Stomach smooth muscle (tissue), 2 donors: ENCODE measurements around the gene CARTPT.

Experiments
- H3K27ac ChIP-seq: one replicate; pipeline ENCODE4 v1.7.0; 2013; ENCODE audit warnings: mild to moderate bottlenecking, low read length, inconsistent platforms
- H3K27me3 ChIP-seq, 2 donors: one replicate each; pipeline ENCODE4 v1.7.0; 2013; ENCODE audit warnings: low read length in 2 of 2; ENCODE audit not compliant: insufficient read depth in 2 of 2, control insufficient read depth in 1 of 2
- H3K36me3 ChIP-seq, 2 donors: one replicate each; pipeline ENCODE4 v1.7.0; 2013; ENCODE audit warnings: low read length in 2 of 2; ENCODE audit not compliant: control insufficient read depth in 2 of 2, insufficient read depth in 2 of 2
- H3K4me1 ChIP-seq: one replicate; pipeline ENCODE4 v1.7.0; 2013; ENCODE audit warnings: low read length; ENCODE audit not compliant: control insufficient read depth, insufficient read depth
- H3K4me3 ChIP-seq, 2 donors: one replicate each; pipeline ENCODE4 v1.7.0; 2013; ENCODE audit warnings: low read length in 2 of 2
- H3K9ac ChIP-seq, 2 donors: one replicate each; pipeline ENCODE4 v1.7.0; 2013; ENCODE audit warnings: low read length in 2 of 2, mild to moderate bottlenecking in 1 of 2
- H3K9me3 ChIP-seq, 2 donors: one replicate each; pipeline ENCODE4 v1.7.0; 2013; ENCODE audit warnings: low read length in 2 of 2; ENCODE audit not compliant: control insufficient read depth in 2 of 2
- donor health status: healthy.
- donor health status: Pancreatic carcinoma.

CARTPT gene

DNA sequence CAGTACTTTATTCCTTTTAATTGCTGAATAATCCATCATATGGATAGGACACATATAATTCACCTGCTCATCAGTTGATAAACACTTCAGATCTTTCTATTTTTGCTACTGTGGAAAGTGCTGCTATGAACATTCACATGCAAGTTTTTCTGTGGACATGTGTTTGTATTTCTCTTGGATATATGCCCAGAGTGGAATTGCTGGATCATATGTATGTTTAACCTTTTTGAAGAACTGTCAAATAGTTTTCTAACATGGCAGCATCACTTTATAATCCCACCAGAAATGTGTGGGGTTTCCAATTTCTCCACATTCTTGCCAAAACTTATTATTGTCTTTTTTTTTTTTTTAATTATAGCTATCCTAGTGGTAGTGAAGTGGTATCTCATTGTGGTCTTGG is 15.1 kb downstream of the CARTPT start:
- Histone ChIP-seq H3K9ac (no peak overlapping the region), H3K9me3 (no peaks in the 10 kb centered on the region)

DNA sequence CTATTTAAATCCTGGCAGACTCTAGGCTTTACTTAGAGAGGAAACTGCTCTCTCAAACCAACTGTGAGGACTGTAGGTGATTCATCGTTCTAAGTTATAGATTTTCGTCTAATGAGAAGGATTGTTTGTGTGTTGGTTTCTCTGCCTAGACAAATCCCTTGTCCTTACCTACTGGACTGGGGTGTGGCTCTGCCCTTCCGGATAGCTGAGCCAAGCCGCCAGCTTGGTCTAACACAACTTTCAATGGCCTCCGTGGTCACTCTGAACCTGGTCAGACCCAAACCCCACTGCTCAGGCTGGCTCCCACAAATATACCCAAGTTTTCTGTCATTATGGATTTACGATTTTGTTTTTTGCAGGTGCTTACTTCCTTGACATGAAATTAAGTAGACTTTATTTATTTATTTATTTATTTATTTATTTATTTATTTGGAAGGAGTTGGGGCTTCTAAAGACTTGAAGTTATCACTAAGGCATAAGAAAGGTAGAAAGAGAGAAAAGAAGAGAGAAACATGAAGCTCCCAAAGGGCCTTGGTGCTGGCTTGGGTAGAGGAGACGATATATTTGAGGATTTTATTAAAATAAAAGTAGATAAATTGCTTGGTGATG is 19.0 kb downstream of the CARTPT start:
- H3K9me3 ChIP-seq: no peaks in the 10 kb centered on the region
- no peak overlapping the region for H3K9ac ChIP-seq
- no peak overlapping the region for H3K27ac ChIP-seq
- H3K4me3 ChIP-seq: no peak overlapping the region
- no peaks in the 10 kb centered on the region for H3K27me3 ChIP-seq
- no peaks in the 10 kb centered on the region for H3K36me3 ChIP-seq
- no peaks in the 10 kb centered on the region for H3K4me1 ChIP-seq

More for the DNA sequence above, 15.1 kb downstream of the CARTPT start:
- no peaks in the 10 kb centered on the region for H3K27me3 ChIP-seq
- no peaks in the 10 kb centered on the region for H3K4me1 ChIP-seq
- H3K36me3 ChIP-seq: no peaks in the 10 kb centered on the region
- H3K4me3 ChIP-seq: no peak overlapping the region
- no peak overlapping the region for H3K27ac ChIP-seq

DNA sequence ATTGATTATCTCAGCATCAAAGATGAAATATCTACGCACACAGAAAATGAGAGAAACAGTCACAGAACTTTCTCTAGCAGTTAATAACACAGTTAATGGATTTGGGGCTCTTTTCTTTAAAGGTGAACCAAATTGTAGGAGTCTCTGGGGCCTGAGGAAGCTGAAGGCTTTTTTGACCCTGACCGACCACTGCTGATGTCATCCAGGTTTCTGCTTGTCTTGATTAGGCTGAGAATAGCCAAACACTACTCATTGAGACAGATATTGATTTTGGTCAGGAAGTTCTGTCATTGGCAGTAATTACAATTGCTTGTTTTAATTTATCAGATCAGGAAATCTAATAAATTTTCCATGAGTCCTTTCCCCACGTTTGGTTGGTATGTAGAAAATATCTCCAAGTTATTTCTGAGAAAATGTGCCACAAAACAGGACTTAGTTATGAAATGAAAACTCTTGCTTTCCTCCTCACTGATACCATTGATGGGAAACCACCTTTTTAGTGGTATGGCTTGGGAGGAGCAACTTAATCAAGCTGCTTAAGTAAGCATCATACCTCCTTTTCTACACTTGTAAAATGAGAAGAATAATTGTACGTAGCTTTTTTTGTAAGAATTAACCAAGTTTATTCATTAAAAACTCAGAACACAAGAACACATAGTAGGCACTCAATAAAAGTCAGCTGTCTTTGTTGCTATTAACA is 19.7 kb downstream of the CARTPT start:
- Histone ChIP-seq H3K36me3 (no peaks in the 10 kb centered on the region), H3K4me3 (no peak overlapping the region), H3K9ac (no peak overlapping the region), H3K4me1 (no peaks in the 10 kb centered on the region), H3K9me3 (no peaks in the 10 kb centered on the region), H3K27ac (no peak overlapping the region), H3K27me3 (no peaks in the 10 kb centered on the region)

DNA sequence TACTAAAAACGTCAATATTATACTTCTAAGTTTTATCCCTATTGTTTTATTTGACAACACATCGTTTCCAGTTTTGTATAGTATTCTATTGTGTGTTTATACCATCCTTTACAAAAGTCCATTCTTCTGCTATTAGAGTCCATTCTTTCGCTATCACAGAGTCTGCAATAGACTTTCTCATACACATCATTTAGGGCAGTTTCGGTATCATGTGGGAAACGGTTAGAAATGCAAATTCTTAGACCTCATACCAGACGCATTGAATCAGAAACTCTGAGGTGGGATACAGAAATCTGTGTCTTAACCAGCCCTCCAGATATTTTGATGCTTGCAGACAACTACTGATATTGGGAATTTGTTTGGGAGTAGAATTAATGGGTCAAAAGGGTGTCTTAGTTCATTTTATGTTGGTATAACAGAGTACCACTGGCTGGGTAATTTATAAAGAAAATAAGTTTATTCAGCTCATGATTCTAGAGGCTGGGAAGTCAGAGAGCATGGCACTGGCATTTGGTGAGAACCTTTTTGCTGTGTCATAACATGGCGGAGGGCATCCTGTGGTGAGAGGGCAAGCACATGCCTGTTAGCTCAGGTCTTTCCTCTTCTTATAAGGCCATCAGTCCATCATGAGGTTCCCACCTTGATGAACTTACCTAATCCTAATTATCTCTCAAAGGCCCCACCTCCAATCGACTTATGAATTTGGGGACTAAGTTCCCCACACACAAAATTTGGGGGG is 21.1 kb downstream of the CARTPT start:
- H3K9me3 ChIP-seq: no peaks in the 10 kb centered on the region
- H3K27ac ChIP-seq: no peak overlapping the region
- H3K4me1 ChIP-seq: peaks cover 4% of the 10 kb centered on the region
- H3K36me3 ChIP-seq: no peaks in the 10 kb centered on the region
- no peaks in the 10 kb centered on the region for H3K27me3 ChIP-seq
- no peak overlapping the region for H3K4me3 ChIP-seq
- no peak overlapping the region for H3K9ac ChIP-seq

DNA sequence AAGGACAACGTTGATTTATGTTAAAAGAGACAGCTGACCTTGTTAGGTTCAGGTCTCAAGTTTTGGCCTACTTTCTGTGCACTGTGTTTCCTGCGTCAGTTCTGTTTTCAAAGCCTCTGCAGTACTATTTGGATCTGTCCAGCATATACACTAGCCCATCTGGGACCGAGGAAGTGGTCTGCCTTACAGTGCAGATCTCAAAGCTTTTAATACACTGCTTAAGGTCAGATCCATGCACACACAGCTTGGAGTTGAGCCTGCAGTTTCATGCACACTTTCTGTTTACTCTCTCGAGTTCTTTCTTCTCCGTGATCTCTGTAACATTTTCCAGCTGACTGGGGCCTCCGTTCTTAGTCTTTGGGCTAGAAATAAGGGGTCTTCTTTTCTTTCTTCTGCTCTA is 24.1 kb downstream of the CARTPT start:
- no peaks in the 10 kb centered on the region for H3K27me3 ChIP-seq
- peaks cover 4% of the 10 kb centered on the region for H3K4me1 ChIP-seq
- peak overlapping the region; percentile 69 for H3K27ac ChIP-seq
- H3K9ac ChIP-seq: peak overlapping the region in 1 of 2 donors; percentile 8
- no peaks in the 10 kb centered on the region for H3K9me3 ChIP-seq
- no peak overlapping the region for H3K4me3 ChIP-seq
- H3K36me3 ChIP-seq: no peaks in the 10 kb centered on the region

DNA sequence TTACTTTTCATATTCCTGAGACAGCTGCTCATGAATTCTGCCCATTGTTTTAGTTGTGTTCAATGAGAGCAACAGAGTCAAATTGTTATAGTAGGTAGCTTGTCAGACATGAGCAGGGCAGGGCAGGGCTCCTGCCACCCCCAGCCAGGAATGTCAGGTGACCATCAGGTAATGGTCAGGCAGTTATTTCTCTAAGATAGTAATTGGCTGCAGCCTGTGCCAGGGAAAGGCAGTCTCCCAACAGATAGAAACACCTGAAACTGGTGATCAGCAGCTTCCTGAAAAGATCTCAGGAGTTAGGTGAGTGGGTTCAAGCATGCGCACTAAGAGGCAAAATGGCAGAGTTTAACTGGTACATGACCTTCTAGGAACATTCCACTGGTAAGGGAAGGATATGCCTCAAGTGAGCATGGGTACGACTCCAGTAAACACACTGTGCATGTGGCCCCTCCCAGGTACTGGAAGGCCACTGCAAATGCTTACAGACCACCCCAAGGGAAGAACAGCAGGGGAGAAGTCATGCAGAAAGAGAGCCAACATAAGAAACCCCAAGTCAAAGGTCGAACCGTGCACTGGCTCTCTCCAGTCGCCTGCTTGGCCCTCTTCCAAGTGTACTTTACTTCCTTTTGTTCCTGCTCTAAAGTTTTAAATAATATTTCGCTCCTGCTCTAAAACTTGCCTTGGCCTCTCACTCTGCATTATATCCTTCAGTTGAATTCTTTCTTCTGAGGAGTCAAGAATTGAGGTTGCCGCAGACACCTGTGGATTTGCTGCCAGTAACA is 25.1 kb downstream of the CARTPT start:
- H3K4me1 ChIP-seq: peaks cover 5% of the 10 kb centered on the region
- no peaks in the 10 kb centered on the region for H3K27me3 ChIP-seq
- no peak overlapping the region for H3K9ac ChIP-seq
- H3K4me3 ChIP-seq: peak overlapping the region in 1 of 2 donors; percentile 1
- peak overlapping the region; percentile 69 for H3K27ac ChIP-seq
- no peaks in the 10 kb centered on the region for H3K9me3 ChIP-seq
- H3K36me3 ChIP-seq: no peaks in the 10 kb centered on the region

DNA sequence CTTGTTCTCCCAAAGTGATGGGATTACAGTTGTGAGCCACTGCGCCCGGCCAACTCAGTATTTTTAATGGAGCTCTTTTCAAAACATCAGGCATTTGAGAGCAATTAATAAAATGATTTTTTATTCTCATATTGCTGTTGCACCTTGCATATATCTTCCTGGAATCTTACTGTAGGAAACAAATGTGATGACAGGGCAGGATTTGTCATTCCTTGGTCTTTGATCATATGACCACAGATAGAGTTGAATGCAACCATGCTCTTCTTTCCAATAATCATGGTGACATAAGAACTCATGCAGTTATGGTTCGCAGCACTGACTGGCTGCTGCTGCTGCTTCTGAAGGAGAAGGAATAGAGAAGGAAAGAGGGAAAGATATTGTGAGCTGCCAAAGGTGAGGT is 28.1 kb downstream of the CARTPT start:
- Histone ChIP-seq H3K4me3 (no peak overlapping the region), H3K9me3 (no peaks in the 10 kb centered on the region), H3K27me3 (no peaks in the 10 kb centered on the region), H3K36me3 (no peaks in the 10 kb centered on the region), H3K9ac (no peak overlapping the region), H3K4me1 (peaks cover 5% of the 10 kb centered on the region), H3K27ac (no peak overlapping the region)

DNA sequence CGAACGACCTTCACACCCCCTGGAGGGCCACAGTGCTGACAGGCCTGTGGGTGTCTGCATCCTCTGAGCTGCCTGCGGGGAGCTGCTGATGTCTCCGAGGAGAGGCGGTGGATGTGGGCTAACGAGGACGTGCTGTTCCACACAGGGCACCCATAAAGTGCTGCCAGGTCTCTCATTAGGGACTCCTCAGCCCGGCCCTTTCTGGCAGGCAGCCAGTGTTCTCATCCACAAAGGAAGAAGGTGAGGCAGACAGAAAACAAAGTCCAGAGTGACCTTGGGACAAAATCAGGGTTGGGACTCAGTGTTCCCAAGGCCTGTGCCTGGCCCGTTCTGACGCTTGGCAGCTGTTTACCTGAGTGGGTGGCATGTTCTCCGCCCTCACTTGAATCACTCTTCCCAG is 29.3 kb downstream of the CARTPT start:
- no peak overlapping the region for H3K27ac ChIP-seq

DNA sequence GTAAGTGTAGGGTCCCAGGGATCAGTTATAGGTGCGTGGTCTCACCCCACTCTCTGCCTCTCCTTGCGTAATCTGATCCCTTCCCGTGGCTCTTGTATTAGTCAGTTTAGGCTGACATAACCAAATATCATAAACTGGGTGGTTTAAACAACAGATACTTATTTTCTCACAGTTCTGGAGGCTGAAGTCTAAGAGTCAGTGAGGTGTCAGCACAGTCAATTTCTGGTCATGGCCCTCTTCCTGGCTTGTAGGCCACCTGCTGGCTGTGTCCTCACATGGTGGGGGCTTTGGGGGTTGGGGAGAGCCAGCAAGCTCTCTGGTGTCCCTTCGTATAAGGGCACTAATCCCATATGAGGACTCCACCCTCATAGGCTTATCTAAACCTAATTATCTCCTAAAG is 32.3 kb downstream of the CARTPT start:
- Histone ChIP-seq H3K4me1 (peaks cover 2% of the 10 kb centered on the region), H3K4me3 (no peak overlapping the region), H3K36me3 (no peaks in the 10 kb centered on the region), H3K27ac (no peak overlapping the region), H3K27me3 (no peaks in the 10 kb centered on the region), H3K9ac (no peak overlapping the region), H3K9me3 (no peaks in the 10 kb centered on the region)

More for the DNA sequence above, 29.3 kb downstream of the CARTPT start:
- Histone ChIP-seq H3K4me3 (no peak overlapping the region), H3K9me3 (no peaks in the 10 kb centered on the region), H3K36me3 (no peaks in the 10 kb centered on the region), H3K9ac (no peak overlapping the region), H3K4me1 (peaks cover 5% of the 10 kb centered on the region), H3K27me3 (no peaks in the 10 kb centered on the region)

DNA sequence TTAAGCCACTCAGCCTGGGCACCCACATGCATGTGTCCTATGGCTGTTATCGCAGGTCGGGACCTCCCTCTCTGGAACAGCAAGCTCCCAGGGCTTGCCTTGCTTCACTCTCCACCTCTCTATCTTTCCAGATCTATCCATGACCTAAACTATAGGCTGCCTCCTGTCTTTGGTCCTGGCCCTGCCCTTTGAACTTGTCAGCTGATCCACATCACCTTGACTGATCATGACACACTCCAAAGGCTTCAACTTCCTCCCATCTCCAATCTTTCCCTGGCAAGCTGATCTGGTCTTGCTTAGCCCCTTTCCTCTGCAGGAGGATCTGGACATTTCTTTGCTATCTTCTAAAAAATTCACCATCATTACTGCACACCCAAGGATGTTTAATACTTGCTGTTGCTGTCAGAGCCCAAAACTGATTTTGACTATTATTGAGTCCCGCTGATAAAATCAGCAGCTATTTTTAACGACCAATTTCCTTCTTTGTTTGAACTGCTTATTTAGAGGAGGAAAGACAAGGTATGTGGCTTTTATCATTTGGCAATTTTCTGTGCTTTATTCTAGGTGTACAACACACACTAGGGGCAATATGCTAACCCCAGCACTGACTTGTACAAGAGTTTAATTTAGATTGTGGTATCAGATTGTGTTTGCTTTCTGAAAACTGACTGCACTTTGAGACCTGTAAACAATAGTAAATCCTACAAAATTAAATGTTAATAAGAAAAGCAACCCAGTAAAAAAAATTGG is 33.5 kb downstream of the CARTPT start:
- H3K27ac ChIP-seq: no peak overlapping the region
- H3K9ac ChIP-seq: no peak overlapping the region

More for the DNA sequence above, 33.5 kb downstream of the CARTPT start:
- Histone ChIP-seq H3K4me1 (peaks cover 6% of the 10 kb centered on the region), H3K4me3 (no peak overlapping the region), H3K36me3 (no peaks in the 10 kb centered on the region), H3K27me3 (no peaks in the 10 kb centered on the region), H3K9me3 (no peaks in the 10 kb centered on the region)
